HepG2 (cell line): ENCODE data around the gene TMEM81. TPM values are rescaled to one million over a fixed set of nuclear protein-coding genes. Genes with fewer than 3 reads are reported as not detected.
A peak's percentile ranks its signal among the peaks of the same experiment; 100 is the strongest.

ENCODE experiments used
- ATAC-seq: fragments of 200-7000 bp; cut with Tn5 transposase; 3 replicates; pipeline ENCODE4 v1.9.1; 2020; ENCODE audit warnings: mild to moderate bottlenecking, moderate library complexity
- BruUV-seq: library from RNA; stranded (reverse); fragments of 400-500 nt; replicated peaks from 2 replicates; lab custom pipeline; 2021; lab: Mats Ljungman, UMichigan
- CTCF ChIA-PET: fragments of 300-600 bp; formaldehyde crosslinking; extraction: SDS; loops from one replicate; lab custom pipeline; 2021; ENCODE audit warnings: low total read pairs, inconsistent platforms, low intra/inter-chr PET ratio; lab: Yijun Ruan, JAX
- POLR2A ChIA-PET: fragments of 350-600 bp; sonication (Branson Sonifier 250); formaldehyde crosslinking; loops from one replicate; lab custom pipeline; 2020; ENCODE audit warnings: antibody characterized with exemption, inconsistent platforms; lab: Yijun Ruan, JAX
- DNase-seq: peaks from one replicate; pipeline ENCODE4 v3.0.0-alpha.2; 2015; ENCODE audit warnings: low spot score
- FAIRE-seq: peaks from 3 replicates; lab custom pipeline; 2011; peaks lifted over from hg19 to GRCh38; lab: Jason Lieb, UNC
- H2AFZ ChIP-seq: one replicate; pipeline ENCODE4 v1.6.1; 2011; ENCODE audit warnings: low read length, inconsistent platforms
- H3K27ac ChIP-seq: fragments of 300-600 bp; 3 replicates; pipeline ENCODE4 v1.8.0; 2011; ENCODE audit warnings: mixed run types, mild to moderate bottlenecking, mixed read lengths, low read length, inconsistent platforms; ENCODE audit not compliant: insufficient read depth; ENCODE audit errors: extremely low read length
- H3K27me3 ChIP-seq, 2 experiments: fragments of 200-600 bp in 1 of 2; 2 replicates in 1 of 2; 3 replicates in 1 of 2; pipeline versions ENCODE4 v1.6.0 to v1.8.0; 2011; ENCODE audit warnings: low read length in 2 of 2, mild to moderate bottlenecking in 2 of 2, moderate library complexity in 2 of 2, inconsistent platforms in 1 of 2; ENCODE audit not compliant: insufficient read depth in 2 of 2, control insufficient read depth in 1 of 2
- H3K36me3 ChIP-seq, 2 experiments: fragments of 200-600 bp in 1 of 2; replicated peaks in 1 of 2; 2 replicates in 1 of 2; 3 replicates in 1 of 2; pipeline versions ENCODE4 v1.5.1 to v1.8.0; 2011; ENCODE audit warnings: low read length in 2 of 2, inconsistent platforms in 1 of 2; ENCODE audit not compliant: insufficient read depth in 2 of 2, control insufficient read depth in 1 of 2
- H3K4me1 ChIP-seq: 2 replicates; pipeline ENCODE4 v1.5.1; 2012; ENCODE audit warnings: low read length, inconsistent platforms; ENCODE audit not compliant: insufficient read depth
- H3K4me2 ChIP-seq: 2 replicates; pipeline ENCODE4 v1.6.0; 2011; ENCODE audit warnings: low read depth, low read length, inconsistent platforms
- H3K4me3 ChIP-seq, 3 experiments: fragments of 200-600 bp in 1 of 3; sonication (generic), shearing (Covaris generic) in 1 of 3; replicated peaks in 1 of 3; 2 replicates each; pipeline ENCODE4 v1.5.1; 2011 to 2016; ENCODE audit warnings: low read length in 3 of 3, inconsistent platforms in 2 of 3, low read depth in 2 of 3, mild to moderate bottlenecking in 2 of 3, control low read depth in 1 of 3, mixed read lengths in 1 of 3; ENCODE audit not compliant: insufficient read depth in 1 of 3
- H3K79me2 ChIP-seq: one replicate; pipeline ENCODE4 v1.6.1; 2011; ENCODE audit warnings: low read length, inconsistent platforms; ENCODE audit not compliant: insufficient read depth
- H3K9ac ChIP-seq: 2 replicates; pipeline ENCODE4 v1.6.0; 2011; ENCODE audit warnings: mild to moderate bottlenecking, low read depth, low read length, inconsistent platforms; ENCODE audit not compliant: insufficient read depth
- H3K9me3 ChIP-seq: 2 replicates; pipeline ENCODE4 v1.5.1; 2012; ENCODE audit warnings: mild to moderate bottlenecking, low read length
- H4K20me1 ChIP-seq: 2 replicates; pipeline ENCODE4 v1.6.0; 2011; ENCODE audit warnings: inconsistent platforms, mild to moderate bottlenecking, low read length, moderate library complexity; ENCODE audit not compliant: insufficient read depth
- ARID4A ChIP-seq: sonication (generic); formaldehyde crosslinking; IDR thresholded peaks from 2 replicates; pipeline ENCODE4 v1.5.0; 2020; ENCODE audit warnings: mild to moderate bottlenecking, missing genetic modification reagents, borderline replicate concordance
- ELF1 ChIP-seq: sonication (generic); formaldehyde crosslinking; IDR thresholded peaks from 2 replicates; pipeline ENCODE4 v1.4.0; 2020; ENCODE audit warnings: missing genetic modification reagents
- HDAC6 ChIP-seq: fragments of 200-600 bp; sonication (generic); IDR thresholded peaks from 2 replicates; pipeline ENCODE4 v1.7.0; 2017; ENCODE audit warnings: mild to moderate bottlenecking, antibody characterized with exemption, low read length, low read depth
- HOXA7 ChIP-seq: sonication (generic); formaldehyde crosslinking; IDR thresholded peaks from 2 replicates; pipeline ENCODE4 v1.8.1; 2022; ENCODE audit warnings: mild to moderate bottlenecking, missing genetic modification reagents, moderate library complexity
- ONECUT2 ChIP-seq: sonication (generic); formaldehyde crosslinking; IDR thresholded peaks from 2 replicates; pipeline ENCODE4 v1.4.0; 2020; ENCODE audit warnings: missing genetic modification reagents
- PBX3 ChIP-seq: sonication (generic); formaldehyde crosslinking; IDR thresholded peaks from 2 replicates; pipeline ENCODE4 v1.8.1; 2023; ENCODE audit warnings: missing genetic modification reagents, inconsistent platforms, borderline replicate concordance
- POLR2A ChIP-seq, 2 experiments: IDR thresholded peaks; 2 replicates each; pipeline ENCODE4 v1.6.1; 2011; ENCODE audit warnings: low read depth in 2 of 2, low read length in 2 of 2, mild to moderate bottlenecking in 1 of 2, moderate library complexity in 1 of 2; ENCODE audit not compliant: insufficient read depth in 1 of 2
- SIN3B ChIP-seq: fragments of 150-350 bp; IDR thresholded peaks from 2 replicates; pipeline ENCODE4 v1.6.1; 2014; ENCODE audit warnings: low read length
- SOX13 ChIP-seq, 3 experiments: fragments of 450-650 bp in 1 of 3; sonication (generic) in 1 of 3; formaldehyde crosslinking in 1 of 3; IDR thresholded peaks in 2 of 3; conservative IDR thresholded peaks in 1 of 3; 2 replicates each; pipeline versions ENCODE4 v1.5.0 to v1.6.1; 2016 to 2020; ENCODE audit warnings: antibody characterized with exemption in 1 of 3, mild to moderate bottlenecking in 1 of 3, missing compliant biosample characterization in 1 of 3, missing genetic modification reagents in 1 of 3, moderate library complexity in 1 of 3
- SOX5 ChIP-seq: IDR thresholded peaks from 2 replicates; pipeline ENCODE4 v1.6.1; 2016; ENCODE audit warnings: borderline replicate concordance
- ZKSCAN5 ChIP-seq: sonication (generic); formaldehyde crosslinking; IDR thresholded peaks from 2 replicates; pipeline ENCODE4 v1.5.1; 2020; ENCODE audit warnings: mild to moderate bottlenecking, missing genetic modification reagents
- ZNF503 ChIP-seq: sonication (generic); formaldehyde crosslinking; IDR thresholded peaks from 2 replicates; pipeline ENCODE4 v1.4.0; 2020; ENCODE audit warnings: missing genetic modification reagents
- WGBS: methylation state at CpG from one replicate; pipeline ENCODE4 v1.1.6; 2017; ENCODE audit warnings: low lambda C conversion rate; 5-methylcytosine and 5-hydroxymethylcytosine counted together
- in situ Hi-C: cut with HindIII; loops from 2 replicates; pipeline ENCODE4 v1.10.0; 2017; ENCODE audit warnings: low pct_unique_long_range_greater_than_20kb; ENCODE audit not compliant: extremely low pct_ligation_motif_present
- intact Hi-C: fragments of 100-400 bp; cut with micrococcal nuclease; formaldehyde crosslinking; loops from one replicate; pipeline ENCODE4 v1.10.0; 2022; ENCODE audit not compliant: unreplicated experiment
- polyA plus RNA-seq, 8 experiments: library from polyadenylated mRNA; depleted of rRNA in 3 of 8; stranded (reverse) in 7 of 8; unstranded in 1 of 8; fragments of >200 nt; fragmentation: Illumina TruSeq in 4 of 8; extraction: Trizol in 4 of 8; gene quantifications; 2 replicates each; pipeline versions ENCODE4 v1.2.1 to v1.2.3, GENCODE V29; 2011 to 2016; ENCODE audit warnings: low read depth in 4 of 8, missing spikeins in 1 of 8, mixed read lengths in 1 of 8; ENCODE audit not compliant: insufficient read depth in 1 of 8
- total RNA-seq, 5 experiments: library from RNA; depleted of rRNA; stranded (reverse); fragments of >200 nt; fragmentation: Illumina TruSeq; extraction: Trizol; gene quantifications; 2 replicates each; pipeline ENCODE4 v1.2.3, GENCODE V29; 2016; ENCODE audit warnings: low read depth in 1 of 5

The TMEM81 gene
- total and polyA plus RNA-seq, 2 of the 13 experiments (the other 11 are each of a cell fraction or from before 2014, with no cell fraction given): 1.1 TPM

GRCh38 chr1:205122489-205122882 lies 38.2 kb upstream of the TMEM81 start (continued):
- 0 out of 2 replicates have a peak, but pooled peaks have one; percentile 31 for TF ChIP-seq PBX3 (CRISPR knock-in tag)
- TF ChIP-seq ZNF503 (CRISPR knock-in tag): 0 out of 2 replicates have a peak, but pooled peaks have one; percentile 24
- TF ChIP-seq ZKSCAN5: no peak
- peak; percentile 6; the same call in 1 of the 2 replicates for TF ChIP-seq ONECUT2

- Histone ChIP-seq H4K20me1 (no peaks in the 10 kb centered on the region), H3K27ac (peak within 1 kb of the TSS; percentile 94), H3K4me2 (peak within 1 kb of the TSS; percentile 78), H3K9ac (peak within 1 kb of the TSS; percentile 90), H3K36me3 (peaks cover 0 to 3% of the 10 kb centered on the region in 2 experiments; a peak in 1 of 5 replicates), H3K4me3 (peak within 1 kb of the TSS; percentile 85 to 95 (median 85)), H3K27me3 (no peaks in the 10 kb centered on the region; a peak in 1 of 5 replicates), H2AFZ (peak within 1 kb of the TSS; percentile 97), H3K4me1 (peaks cover 31% of the 10 kb centered on the region), H3K9me3 (no peaks in the 10 kb centered on the region), H3K79me2 (peaks cover 34% of the 10 kb centered on the region)
- intact Hi-C loops (loop anchor here (1.0 to 5.0 kb wide), 4 partner anchors 19 to 195 kb away; partner anchors contain the start of gene DSTYK), in situ Hi-C loops (no loop called here)
- under 1% methylated on average over 45 of the region's 46 CpGs for WGBS
- ATAC-seq: peak; percentile 99
- peak; percentile 92 for FAIRE-seq
- ChIA-PET POLR2A (interaction anchor here (0.8 to 2.6 kb wide), 8 partner anchors 12 to 606 kb away, joined by 4 to 12 read pairs (median 5); partner anchors contain the start of gene MDM4), CTCF (interaction anchor here (0.8 to 1.0 kb wide), 2 partner anchors 19 to 70 kb away, joined by 3 read pairs; no protein-coding TSS in a partner anchor)
- peak; percentile 94 for DNase-seq
- no TSS peak for BruUV-seq
- TF ChIP-seq SOX5 (peak; percentile 43; the same call in 1 of the 2 replicates), ARID4A (CRISPR knock-in tag) (peak; percentile 88; the same call in 1 of the 2 replicates), HDAC6 (peak; percentile 100; the same call in 1 of the 2 replicates), SIN3B (peak; percentile 93), HOXA7 (CRISPR knock-in tag) (no peak), POLR2A (IDR thresholded peaks at IDR 0.05; ENCODE audit: insufficient read depth in 1 of 2, low read depth in 2 of 2, low read length in 2 of 2) (peak; percentile 86 to 89), SOX13 (IDR thresholded peaks at IDR 0.05) (no peak), SOX13 (CRISPR knock-in tag; conservative IDR thresholded peaks at IDR 0.05 in 1 of 2, IDR thresholded peaks at IDR 0.05 in 1 of 2) (peak in 1 of 2 experiments; percentile 63; a peak in 2 of 4 replicates), ELF1 (CRISPR knock-in tag) (peak; percentile 93)
Observed at GRCh38 chr1:205121660-205122488, 37.6 kb upstream of the TMEM81 start, which contains the start of gene RBBP5. Gene RBBP5, minus strand, starts transcription at chr1:205121978. Its CDS starts 105 bp downstream, at chr1:205121873.
